Right lobe of liver (tissue), 6 donors: Measurements from ENCODE around the gene GRB2. TPM values are rescaled to one million over a fixed set of nuclear protein-coding genes. Genes with fewer than 3 reads are reported as not detected.

Experiments used
- ATAC-seq, 4 donors: fragments of 200-7000 bp; cut with Tn5 transposase; one replicate each; pipeline ENCODE4 v1.9.1; 2020; ENCODE audit warnings: mild to moderate bottlenecking in 4 of 4, moderate library complexity in 4 of 4
- DNase-seq, 3 donors: peaks; one replicate each; pipeline ENCODE4 v3.0.0-alpha.2; 2020
- H3K27ac ChIP-seq, 3 donors: fragments of 200-600 bp; one replicate each; pipeline ENCODE4 v1.8.0; 2022
- H3K27me3 ChIP-seq, 2 donors: fragments of 200-600 bp; one replicate each; pipeline ENCODE4 v1.8.0; 2022
- H3K36me3 ChIP-seq, 4 donors: fragments of 200-600 bp; sonication (generic) in 1 of 4; one replicate each; pipeline versions ENCODE4 v1.5.1 to v1.8.0; 2017 to 2022; ENCODE audit warnings: control low read depth in 1 of 4
- H3K4me1 ChIP-seq, 4 donors: fragments of 200-600 bp; sonication (generic) in 1 of 4; one replicate each; pipeline versions ENCODE4 v1.5.1 to v1.8.0; 2017 to 2022; ENCODE audit warnings: control low read depth in 1 of 4
- H3K4me3 ChIP-seq, 3 donors: fragments of 200-600 bp; one replicate each; pipeline ENCODE4 v1.8.0; 2022
- H3K9me3 ChIP-seq, 4 donors: fragments of 200-600 bp; sonication (generic) in 1 of 4; one replicate each; pipeline versions ENCODE4 v1.5.1 to v1.8.0; 2017 to 2022; ENCODE audit warnings: control low read depth in 1 of 4
- CTCF ChIP-seq, 4 donors: fragments of 200-600 bp in 3 of 4; fragments of 450-650 bp in 1 of 4; IDR thresholded peaks; one replicate each; pipeline versions ENCODE4 v1.5.1 to v1.8.0; 2016 to 2022; ENCODE audit warnings: antibody characterized with exemption in 4 of 4, mild to moderate bottlenecking in 2 of 4
- POLR2A ChIP-seq: fragments of 450-650 bp; IDR thresholded peaks from one replicate; pipeline ENCODE4 v1.6.1; 2017; ENCODE audit warnings: antibody characterized with exemption, mild to moderate bottlenecking
- WGBS: methylation state at CpG from one replicate; pipeline ENCODE4 v1.1.6; 2018; ENCODE audit warnings: low coverage, low lambda C conversion rate; ENCODE audit not compliant: insufficient coverage; ENCODE audit errors: missing lambda C conversion rate; 5-methylcytosine and 5-hydroxymethylcytosine counted together
- intact Hi-C, 2 donors: fragments of 100-400 bp; cut with DNase I; formaldehyde crosslinking; loops; one replicate each; pipeline versions ENCODE4 v1.11.2 to v1.14.1; 2022
- total RNA-seq, 6 experiments: library from RNA; depleted of rRNA in 2 of 6; stranded (reverse); fragments of >200 nt in 2 of 6; fragmentation: NEBNext Ultra II Directional in 3 of 6; extraction: Animal tissue kit (Norgen Biotek cat#: 25700) in 3 of 6; gene quantifications; one replicate each; pipeline versions ENCODE4 v1.1.0 to v1.2.4, GENCODE V29; 2016 to 2023
- donor health status: DM: no; HTN: yes; CAD: no.
- donor health status: DM: no; HTN: no; CAD: no.
- donor health status: DM: no; HTN: no; CAD: no.
- donor health status: DM: no; HTN: yes; CAD: no.
- donor health status: DM: no; HTN: yes; CAD: no.

The GRB2 gene
- total RNA-seq, 6 experiments from 2014 or later, result 42.4 to 70.5 (median 53.8) TPM

- H3K4me1 ChIP-seq, result no peaks in the 10 kb centered on the region
- TF ChIP-seq CTCF (IDR thresholded peaks at IDR 0.05) (no peak), POLR2A (peak; percentile 97)
- no peaks in the 10 kb centered on the region for H3K9me3 ChIP-seq
- H3K4me3 ChIP-seq, result peak within 1 kb of the TSS; percentile 74 to 86 (median 84)
- H3K36me3 ChIP-seq, result no peaks in the 10 kb centered on the region
- WGBS, result under 1% methylated on average over 48 of the region's 65 CpGs
- ATAC-seq, result peak; percentile 94 to 98 (median 96)
- DNase-seq, result peak; percentile 98 to 99 (median 99)
- H3K27me3 ChIP-seq, result no peaks in the 10 kb centered on the region
- intact Hi-C loops, result no loop called here
- peak within 1 kb of the TSS; percentile 51 to 88 (median 86) for H3K27ac ChIP-seq
Measured at GRCh38 chr17:75289115-75289831, 116.2 kb downstream of the GRB2 start, which contains the start of gene SLC25A19. SLC25A19 (minus strand) TSS chr17:75289433; CDS start chr17:75286764, 2,669 bp downstream.

GRCh38 chr17:75288770-75289114 is 116.7 kb downstream of the GRB2 start:
- H3K27me3 ChIP-seq, result no peaks in the 10 kb centered on the region
- ATAC-seq (peak; percentile 51 to 66 (median 57)), DNase-seq (peak; percentile 69 to 76 (median 76))
- H3K4me3 ChIP-seq, result peak overlapping the region; percentile 74 to 86 (median 84)
- WGBS, result 0% methylated on average over 4 of the region's 14 CpGs
- intact Hi-C loops, result no loop called here
- no peaks in the 10 kb centered on the region for H3K4me1 ChIP-seq
- peak overlapping the region; percentile 36 to 88 (median 86) for H3K27ac ChIP-seq
- no peaks in the 10 kb centered on the region for H3K36me3 ChIP-seq
- H3K9me3 ChIP-seq, result no peaks in the 10 kb centered on the region
- TF ChIP-seq CTCF (IDR thresholded peaks at IDR 0.05) (no peak), POLR2A (no peak)

GRCh38 chr17:75288359-75288758 is 117.1 kb downstream of the GRB2 start:
- ATAC-seq, result no peak
- intact Hi-C loops, result no loop called here
- Histone ChIP-seq H3K4me3 (peak overlapping the region; percentile 74 to 86 (median 84)), H3K36me3 (no peaks in the 10 kb centered on the region), H3K9me3 (no peaks in the 10 kb centered on the region), H3K27ac (peak overlapping the region in 1 of 3 donors; percentile 86), H3K27me3 (no peaks in the 10 kb centered on the region), H3K4me1 (no peaks in the 10 kb centered on the region)
- TF ChIP-seq POLR2A (no peak), CTCF (IDR thresholded peaks at IDR 0.05) (no peak)
- WGBS, result 15% methylated on average over 2 of the region's 2 CpGs
- no peak for DNase-seq

- no peaks in the 10 kb centered on the region for H3K9me3 ChIP-seq
- WGBS, result 81% methylated on average over 8 of the region's 9 CpGs
- no peak for DNase-seq
- H3K27me3 ChIP-seq, result no peaks in the 10 kb centered on the region
- H3K27ac ChIP-seq, result no peak overlapping the region
- intact Hi-C loops, result no loop called here
- ATAC-seq, result no peak
- no peak overlapping the region for H3K4me3 ChIP-seq
- H3K4me1 ChIP-seq, result no peaks in the 10 kb centered on the region
- no peaks in the 10 kb centered on the region for H3K36me3 ChIP-seq
- TF ChIP-seq CTCF (IDR thresholded peaks at IDR 0.05) (no peak), POLR2A (no peak)
Measured at GRCh38 chr17:75287221-75287620, 118.3 kb downstream of the GRB2 start.
